ENCODE measurements around the gene TYMP. TPM values are rescaled to one million over a fixed set of nuclear protein-coding genes. Genes with fewer than 3 reads are reported as not detected.

Gene TYMP
- total and polyA plus RNA-seq, 2 of the 4 experiments (the other 2 are of a cell fraction) = 0.18 to 0.74 TPM

DNA sequence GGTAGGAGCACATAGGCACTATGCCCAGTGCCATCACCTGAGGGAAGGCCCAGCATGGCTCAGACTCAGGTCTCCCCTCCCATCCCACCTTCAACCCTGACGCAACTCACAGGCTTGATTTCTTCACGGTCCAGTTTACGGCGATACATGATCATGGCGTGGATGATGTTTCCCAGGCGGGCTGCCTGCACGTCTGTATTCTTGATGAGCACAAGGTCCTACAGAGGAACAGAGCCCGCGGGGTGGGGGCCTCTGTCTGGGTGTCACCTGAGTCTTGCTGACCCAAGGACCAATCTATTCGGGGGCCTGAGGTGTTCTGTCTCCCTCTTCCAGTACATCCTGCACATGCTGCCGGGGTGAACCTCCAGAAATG is 44.6 kb upstream of the TYMP start:
- H3K4ac ChIP-seq (ENCODE audit: low read depth, low read length) = no peak overlapping the region
- WGBS, 2 experiments (ENCODE audit: extremely low coverage in 2 of 2, insufficient read length in 1 of 2) = no CpG with 5 or more reads among the region's 11 CpGs
- TF ChIP-seq BHLHE40 (IDR thresholded peaks at IDR 0.05; ENCODE audit: low read depth, low read length) (no peak), RAD21 (IDR thresholded peaks at IDR 0.05; ENCODE audit: low read length) (no peak), CHD1 (IDR thresholded peaks at IDR 0.05; ENCODE audit: low read depth, low read length) (no peak), MAFK (IDR thresholded peaks at IDR 0.05; ENCODE audit: low read depth, low read length) (no peak), SMC3 (IDR thresholded peaks at IDR 0.05; ENCODE audit: low read depth, low read length) (no peak), FOS (IDR thresholded peaks at IDR 0.05; ENCODE audit: low read depth, low read length) (no peak), NFE2L2 (IDR thresholded peaks at IDR 0.05; ENCODE audit: low read depth, low read length) (no peak), RFX5 (IDR thresholded peaks at IDR 0.05; ENCODE audit: low read depth, low read length) (no peak), MXI1 (IDR thresholded peaks at IDR 0.05; ENCODE audit: borderline replicate concordance, low read depth, low read length) (no peak), MAZ (IDR thresholded peaks at IDR 0.05; ENCODE audit: borderline replicate concordance, low read depth, low read length) (no peak), CEBPB (IDR thresholded peaks at IDR 0.05; ENCODE audit: low read depth, low read length) (no peak), POLR2A (IDR thresholded peaks at IDR 0.05; ENCODE audit: low read depth, low read length) (no peak), RCOR1 (IDR thresholded peaks at IDR 0.05; ENCODE audit: insufficient replicate concordance, low read length) (no peak)
- TF ChIP-seq, protein P1, sequence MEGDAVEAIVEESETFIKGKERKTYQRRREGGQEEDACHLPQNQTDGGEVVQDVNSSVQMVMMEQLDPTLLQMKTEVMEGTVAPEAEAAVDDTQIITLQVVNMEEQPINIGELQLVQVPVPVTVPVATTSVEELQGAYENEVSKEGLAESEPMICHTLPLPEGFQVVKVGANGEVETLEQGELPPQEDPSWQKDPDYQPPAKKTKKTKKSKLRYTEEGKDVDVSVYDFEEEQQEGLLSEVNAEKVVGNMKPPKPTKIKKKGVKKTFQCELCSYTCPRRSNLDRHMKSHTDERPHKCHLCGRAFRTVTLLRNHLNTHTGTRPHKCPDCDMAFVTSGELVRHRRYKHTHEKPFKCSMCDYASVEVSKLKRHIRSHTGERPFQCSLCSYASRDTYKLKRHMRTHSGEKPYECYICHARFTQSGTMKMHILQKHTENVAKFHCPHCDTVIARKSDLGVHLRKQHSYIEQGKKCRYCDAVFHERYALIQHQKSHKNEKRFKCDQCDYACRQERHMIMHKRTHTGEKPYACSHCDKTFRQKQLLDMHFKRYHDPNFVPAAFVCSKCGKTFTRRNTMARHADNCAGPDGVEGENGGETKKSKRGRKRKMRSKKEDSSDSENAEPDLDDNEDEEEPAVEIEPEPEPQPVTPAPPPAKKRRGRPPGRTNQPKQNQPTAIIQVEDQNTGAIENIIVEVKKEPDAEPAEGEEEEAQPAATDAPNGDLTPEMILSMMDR (conservative IDR thresholded peaks at IDR 0.05; ENCODE audit: low read depth, low read length) = no peak
- TF ChIP-seq, protein P2, sequence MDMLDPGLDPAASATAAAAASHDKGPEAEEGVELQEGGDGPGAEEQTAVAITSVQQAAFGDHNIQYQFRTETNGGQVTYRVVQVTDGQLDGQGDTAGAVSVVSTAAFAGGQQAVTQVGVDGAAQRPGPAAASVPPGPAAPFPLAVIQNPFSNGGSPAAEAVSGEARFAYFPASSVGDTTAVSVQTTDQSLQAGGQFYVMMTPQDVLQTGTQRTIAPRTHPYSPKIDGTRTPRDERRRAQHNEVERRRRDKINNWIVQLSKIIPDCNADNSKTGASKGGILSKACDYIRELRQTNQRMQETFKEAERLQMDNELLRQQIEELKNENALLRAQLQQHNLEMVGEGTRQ (IDR thresholded peaks at IDR 0.05; ENCODE audit: low read depth, low read length) = no peak
- TF ChIP-seq, protein P3, sequence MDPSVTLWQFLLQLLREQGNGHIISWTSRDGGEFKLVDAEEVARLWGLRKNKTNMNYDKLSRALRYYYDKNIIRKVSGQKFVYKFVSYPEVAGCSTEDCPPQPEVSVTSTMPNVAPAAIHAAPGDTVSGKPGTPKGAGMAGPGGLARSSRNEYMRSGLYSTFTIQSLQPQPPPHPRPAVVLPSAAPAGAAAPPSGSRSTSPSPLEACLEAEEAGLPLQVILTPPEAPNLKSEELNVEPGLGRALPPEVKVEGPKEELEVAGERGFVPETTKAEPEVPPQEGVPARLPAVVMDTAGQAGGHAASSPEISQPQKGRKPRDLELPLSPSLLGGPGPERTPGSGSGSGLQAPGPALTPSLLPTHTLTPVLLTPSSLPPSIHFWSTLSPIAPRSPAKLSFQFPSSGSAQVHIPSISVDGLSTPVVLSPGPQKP (IDR thresholded peaks at IDR 0.05; ENCODE audit: borderline replicate concordance, low read depth, low read length) = no peak
- H2BK20ac ChIP-seq (ENCODE audit: low read depth, low read length) = no peak overlapping the region
- ChIA-PET CTCF (interaction anchor here (1.4 kb wide), 1 partner anchor 12 kb away, joined by 5 read pairs; the partner anchor contains the start of gene SYCE3), POLR2A (ENCODE audit: unreplicated experiment) (no interaction called here)
- 0 out of 4 replicates have a peak, but pooled peaks cover 0 to 2% of the 10 kb centered on the region in 2 experiments for H3K79me1 ChIP-seq (ENCODE audit: low read depth in 1 of 2, low read length in 2 of 2)
- H3K14ac ChIP-seq (replicated peaks; ENCODE audit: low read depth, low read length) = no peak overlapping the region
- in situ Hi-C loops (cut with MboI; ENCODE audit: low sequenced_read_pairs) = no loop called here
- no peaks in the 10 kb centered on the region for H3K9me3 ChIP-seq (ENCODE audit: control insufficient read depth, insufficient read depth, low read length)
- no peak overlapping the region for H2AFZ ChIP-seq (replicated peaks; ENCODE audit: low read length, poor library complexity)
- no peak for ATAC-seq (ENCODE audit: low read depth)
- H3K23ac ChIP-seq (ENCODE audit: low read depth, low read length) = no peak overlapping the region
- DNase-seq = no peak
- H3K4me3 ChIP-seq (ENCODE audit: insufficient read depth, low read depth, low read length) = no peak overlapping the region
- no peak overlapping the region for H4K5ac ChIP-seq (ENCODE audit: low read depth, low read length)
- H3K4me2 ChIP-seq (ENCODE audit: low read depth, low read length) = no peak overlapping the region
- H3K18ac ChIP-seq (ENCODE audit: low read depth, low read length) = no peak overlapping the region
- no peak overlapping the region for H2AK9ac ChIP-seq (replicated peaks; ENCODE audit: low read depth, low read length, poor library complexity)
- no peak overlapping the region for H3K56ac ChIP-seq (ENCODE audit: extremely low read depth, insufficient read depth, low read length)
- H3K27me3 ChIP-seq (ENCODE audit: control insufficient read depth, insufficient read depth, low read length) = no peaks in the 10 kb centered on the region
- H3K27ac ChIP-seq (ENCODE audit: insufficient read depth, low read length) = no peak overlapping the region
- intact Hi-C loops (cut with micrococcal nuclease) = no loop called here
- no peak overlapping the region for H2BK15ac ChIP-seq (ENCODE audit: low read depth, low read length)
- no peaks in the 10 kb centered on the region; the same call in 1 of the 2 replicates for H3K36me3 ChIP-seq (ENCODE audit: control insufficient read depth, insufficient read depth, low read length)
- dilution Hi-C loops (cut with HindIII; ENCODE audit: low sequenced_read_pairs, unreplicated experiment) = no loop called here
- peaks cover 8% of the 10 kb centered on the region for H3K9me1 ChIP-seq (ENCODE audit: insufficient read depth, low read length)
- peaks cover 12% of the 10 kb centered on the region for H3K4me1 ChIP-seq (ENCODE audit: control insufficient read depth, insufficient read depth, low read length)
- no peak overlapping the region for H3K9ac ChIP-seq (ENCODE audit: low read depth, low read length)
- H4K8ac ChIP-seq (ENCODE audit: low read depth in 2 of 2, low read length in 2 of 2) = no peak overlapping the region
- H4K91ac ChIP-seq (ENCODE audit: insufficient read depth, low read depth, low read length) = no peak overlapping the region
- no peak overlapping the region for H2AK5ac ChIP-seq (ENCODE audit: low read depth, low read length)
- no peak overlapping the region for H2BK5ac ChIP-seq (ENCODE audit: low read depth, low read length, poor library complexity, severe bottlenecking)
- no peaks in the 10 kb centered on the region for H4K20me1 ChIP-seq (ENCODE audit: insufficient read depth, low read length)
- no peak overlapping the region for H2BK120ac ChIP-seq (ENCODE audit: low read depth, low read length)
- BruUV-seq (replicated peaks) = no TSS peak
